Testis (tissue), 2 donors: Measurements from ENCODE around the gene ADORA1.

ENCODE experiments used
- CTCF ChIP-seq, 3 experiments: fragments of 450-650 bp in 2 of 3; fragments of 200-600 bp in 1 of 3; sonication (generic) in 1 of 3; IDR thresholded peaks; one replicate each; pipeline ENCODE4 v1.5.1; 2016 to 2019; ENCODE audit warnings: antibody characterized with exemption in 3 of 3, mild to moderate bottlenecking in 2 of 3, moderate library complexity in 1 of 3
- POLR2A ChIP-seq: fragments of 450-650 bp; IDR thresholded peaks from one replicate; pipeline ENCODE4 v1.6.1; 2017; ENCODE audit warnings: antibody characterized with exemption, mild to moderate bottlenecking, moderate library complexity

- TF ChIP-seq CTCF (IDR thresholded peaks at IDR 0.05), result no peak
- no peak for TF ChIP-seq POLR2A
Measured at GRCh38 chr1:203199002-203199401, 71.5 kb downstream of the ADORA1 start.
